ENCODE measurements around the gene RBAK.
A peak's percentile ranks its signal among the peaks of the same experiment; 100 is the strongest.
"Not testable (repeated sequence)": the region's sequence is repeated elsewhere in the genome, so short reads cannot be mapped to it uniquely, and the experiment has no call there.

The RBAK gene

DNA sequence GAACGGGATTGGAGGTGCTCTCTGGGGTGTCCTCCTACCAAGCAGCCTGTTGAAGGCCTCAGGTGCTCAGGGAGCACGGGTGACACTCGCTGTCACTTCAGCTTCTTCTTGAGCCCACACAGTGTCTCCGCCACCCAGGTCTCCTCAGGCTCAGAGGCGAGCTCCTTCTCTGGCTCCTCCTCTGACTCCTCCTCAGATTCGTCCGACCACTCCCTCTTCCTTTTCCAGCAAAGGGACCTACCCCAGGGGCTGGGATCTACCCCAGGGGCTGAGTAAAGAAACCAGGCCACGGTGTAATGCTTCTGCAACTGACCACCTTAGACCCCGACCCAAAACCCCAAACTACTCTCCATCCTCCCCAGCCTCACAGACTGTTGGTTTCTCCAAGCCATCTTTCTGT is 9.2 kb upstream of the RBAK start:
- no peak overlapping the region for H3K4me3 ChIP-seq (replicated peaks; ENCODE audit: insufficient read depth, low read length)
- no peaks in the 10 kb centered on the region for H3K27me3 ChIP-seq (ENCODE audit: insufficient read depth, poor library complexity, severe bottlenecking)
- TF ChIP-seq, protein P1, sequence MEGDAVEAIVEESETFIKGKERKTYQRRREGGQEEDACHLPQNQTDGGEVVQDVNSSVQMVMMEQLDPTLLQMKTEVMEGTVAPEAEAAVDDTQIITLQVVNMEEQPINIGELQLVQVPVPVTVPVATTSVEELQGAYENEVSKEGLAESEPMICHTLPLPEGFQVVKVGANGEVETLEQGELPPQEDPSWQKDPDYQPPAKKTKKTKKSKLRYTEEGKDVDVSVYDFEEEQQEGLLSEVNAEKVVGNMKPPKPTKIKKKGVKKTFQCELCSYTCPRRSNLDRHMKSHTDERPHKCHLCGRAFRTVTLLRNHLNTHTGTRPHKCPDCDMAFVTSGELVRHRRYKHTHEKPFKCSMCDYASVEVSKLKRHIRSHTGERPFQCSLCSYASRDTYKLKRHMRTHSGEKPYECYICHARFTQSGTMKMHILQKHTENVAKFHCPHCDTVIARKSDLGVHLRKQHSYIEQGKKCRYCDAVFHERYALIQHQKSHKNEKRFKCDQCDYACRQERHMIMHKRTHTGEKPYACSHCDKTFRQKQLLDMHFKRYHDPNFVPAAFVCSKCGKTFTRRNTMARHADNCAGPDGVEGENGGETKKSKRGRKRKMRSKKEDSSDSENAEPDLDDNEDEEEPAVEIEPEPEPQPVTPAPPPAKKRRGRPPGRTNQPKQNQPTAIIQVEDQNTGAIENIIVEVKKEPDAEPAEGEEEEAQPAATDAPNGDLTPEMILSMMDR (IDR thresholded peaks at IDR 0.05; ENCODE audit: insufficient read depth, low read length): no peak
- TF ChIP-seq SPI1 (IDR thresholded peaks at IDR 0.05; ENCODE audit: borderline replicate concordance, low read depth): no peak
- no peak for TF ChIP-seq POLR2AphosphoS5 (IDR thresholded peaks at IDR 0.05; ENCODE audit: low read depth)
- TF ChIP-seq GABPA (IDR thresholded peaks at IDR 0.05; ENCODE audit: low read depth): no peak
- no peak for TF ChIP-seq REST (IDR thresholded peaks at IDR 0.05; ENCODE audit: insufficient replicate concordance, low read depth)
- H3K27ac ChIP-seq (replicated peaks): no peak overlapping the region
- no peak for DNase-seq (ENCODE audit: low read depth in 1 of 2, low spot score in 1 of 2)

DNA sequence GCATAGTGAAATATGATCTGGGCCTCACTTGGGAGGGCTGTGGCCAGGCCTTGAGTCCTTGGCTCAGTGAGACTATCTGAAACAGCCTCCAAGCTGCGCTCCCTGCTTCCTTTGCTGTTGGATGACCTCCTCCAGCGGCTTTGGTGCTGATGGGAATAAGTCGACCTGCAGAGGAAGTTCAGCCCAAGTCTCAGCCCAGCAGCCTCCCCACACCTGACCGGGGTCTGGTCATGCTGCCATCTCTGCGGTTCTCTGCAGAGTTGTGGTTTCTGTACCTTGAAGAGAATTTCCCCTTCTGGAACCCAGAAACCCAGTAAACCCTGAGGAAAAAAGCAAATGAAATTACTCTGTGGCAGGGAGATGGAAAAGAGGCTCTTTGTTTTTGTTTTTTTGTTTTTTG is 4.6 kb upstream of the RBAK start:
- no peak for DNase-seq (ENCODE audit: low read depth in 1 of 2, low spot score in 1 of 2)
- Histone ChIP-seq H3K27ac (replicated peaks) (no peak overlapping the region), H3K27me3 (ENCODE audit: insufficient read depth, poor library complexity, severe bottlenecking) (no peaks in the 10 kb centered on the region), H3K4me3 (replicated peaks; ENCODE audit: insufficient read depth, low read length) (no peak overlapping the region)
- no peak for TF ChIP-seq SPI1 (IDR thresholded peaks at IDR 0.05; ENCODE audit: borderline replicate concordance, low read depth)
- TF ChIP-seq POLR2AphosphoS5 (IDR thresholded peaks at IDR 0.05; ENCODE audit: low read depth): no peak
- TF ChIP-seq, protein P1 (IDR thresholded peaks at IDR 0.05; ENCODE audit: insufficient read depth, low read length): no peak
- no peak for TF ChIP-seq GABPA (IDR thresholded peaks at IDR 0.05; ENCODE audit: low read depth)
- no peak for TF ChIP-seq REST (IDR thresholded peaks at IDR 0.05; ENCODE audit: insufficient replicate concordance, low read depth)

DNA sequence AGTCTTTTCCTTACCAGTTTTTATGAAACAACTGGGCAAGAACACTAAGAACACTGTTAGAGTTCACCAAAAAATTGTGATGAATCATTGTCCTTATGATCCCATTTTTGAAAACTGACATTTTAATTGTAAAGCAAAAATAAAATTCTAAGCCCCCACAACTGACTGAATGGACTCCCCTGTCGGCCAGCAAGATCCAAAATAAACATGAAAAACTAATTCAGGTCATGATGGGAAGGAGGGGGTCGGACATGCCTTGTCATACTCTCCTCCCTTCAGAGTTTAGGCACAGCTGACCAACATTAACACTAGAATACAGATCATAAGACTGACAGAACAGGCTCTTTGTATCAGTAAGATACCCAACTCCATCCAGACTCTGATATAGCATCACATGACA is 2.0 kb upstream of the RBAK start:
- TF ChIP-seq REST (IDR thresholded peaks at IDR 0.05; ENCODE audit: insufficient replicate concordance, low read depth) (no peak), POLR2AphosphoS5 (IDR thresholded peaks at IDR 0.05; ENCODE audit: low read depth) (no peak), GABPA (IDR thresholded peaks at IDR 0.05; ENCODE audit: low read depth) (no peak), SPI1 (IDR thresholded peaks at IDR 0.05; ENCODE audit: borderline replicate concordance, low read depth) (no peak)
- TF ChIP-seq, protein P1 (IDR thresholded peaks at IDR 0.05; ENCODE audit: insufficient read depth, low read length): no peak
- no peak overlapping the region for H3K27ac ChIP-seq (replicated peaks)
- DNase-seq (ENCODE audit: low read depth in 1 of 2, low spot score in 1 of 2): no peak
- no peak overlapping the region for H3K4me3 ChIP-seq (replicated peaks; ENCODE audit: insufficient read depth, low read length)
- no peaks in the 10 kb centered on the region for H3K27me3 ChIP-seq (ENCODE audit: insufficient read depth, poor library complexity, severe bottlenecking)

DNA sequence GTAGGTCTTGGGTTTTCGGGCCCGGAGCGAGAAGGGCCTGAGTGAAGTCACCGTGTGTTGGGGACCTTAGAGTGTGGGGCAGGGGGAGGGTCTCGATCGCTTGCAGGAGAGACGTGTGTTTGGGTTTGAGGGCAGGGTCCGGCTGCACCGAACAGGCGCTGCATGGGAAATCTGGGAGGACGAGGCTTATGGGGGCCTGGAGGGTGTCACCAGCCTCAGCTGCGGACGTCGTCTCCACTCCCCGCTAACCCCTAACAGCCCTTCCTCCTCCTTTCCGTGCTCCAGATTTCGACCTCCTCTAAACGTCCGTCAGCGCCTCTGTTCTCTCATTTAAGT is 705 bp downstream of the RBAK start:
- peak in 1 of 2 experiments; percentile 4 for DNase-seq (ENCODE audit: low read depth in 1 of 2, low spot score in 1 of 2)
- peak overlapping the region; percentile 84 for H3K4me3 ChIP-seq (replicated peaks; ENCODE audit: insufficient read depth, low read length)
- not testable (repeated sequence) for H3K27me3 ChIP-seq (ENCODE audit: insufficient read depth, poor library complexity, severe bottlenecking)
- H3K27ac ChIP-seq (replicated peaks): peak overlapping the region; percentile 77

DNA sequence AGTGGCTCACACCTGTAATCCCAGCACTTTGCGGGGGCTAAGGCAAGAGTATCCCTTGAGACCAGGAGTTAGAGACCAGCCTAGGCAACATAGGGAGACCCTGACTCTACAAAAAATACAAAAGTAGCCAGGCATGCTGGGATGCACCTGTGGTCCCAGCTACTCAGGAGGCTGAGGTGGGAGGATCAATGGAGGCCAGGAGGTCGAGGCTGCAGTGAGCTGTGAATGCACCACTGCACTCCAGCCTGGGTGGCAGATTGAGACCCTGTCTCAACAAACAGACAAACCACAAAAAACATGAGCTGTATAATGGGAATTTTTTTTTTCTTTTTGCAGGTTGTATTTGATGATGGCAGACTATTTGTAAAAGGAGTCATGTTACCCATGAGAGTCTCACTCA is 1.5 kb downstream of the RBAK start:
- DNase-seq (ENCODE audit: low read depth in 1 of 2, low spot score in 1 of 2); H3K27me3 ChIP-seq (ENCODE audit: insufficient read depth, poor library complexity, severe bottlenecking); H3K4me3 ChIP-seq (replicated peaks; ENCODE audit: insufficient read depth, low read length); H3K27ac ChIP-seq (replicated peaks): not testable (repeated sequence)
